ENCODE data around the gene LPP.

DNA sequence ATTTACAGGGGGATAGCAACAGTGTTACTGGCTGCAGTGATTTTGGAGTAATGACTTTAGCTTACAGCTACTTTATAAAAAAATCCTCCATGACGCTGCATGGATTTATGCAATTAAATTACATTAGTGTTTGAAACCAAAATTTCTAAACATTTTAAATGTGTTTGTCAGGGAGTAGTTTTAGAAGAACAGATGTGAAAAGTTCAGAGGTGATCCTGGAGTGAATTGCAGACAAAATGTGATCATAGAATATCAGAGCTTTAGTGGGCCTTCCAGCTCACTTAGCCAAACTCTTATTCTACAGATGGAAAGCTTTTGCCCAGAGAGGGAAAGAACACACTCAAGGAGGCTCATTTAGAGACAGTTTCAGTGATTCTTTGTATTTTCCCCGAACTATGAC is 376.3 kb downstream of the LPP start:
- TF ChIP-seq ZNF75D (CRISPR knock-in tag; IDR thresholded peaks at IDR 0.05; ENCODE audit: borderline replicate concordance) (no peak), ZFP36 (IDR thresholded peaks at IDR 0.05; ENCODE audit: borderline replicate concordance, low read depth, low read length, partially characterized antibody) (no peak), JUND (CRISPR knock-in tag; IDR thresholded peaks at IDR 0.05) (no peak), TAF1 (CRISPR knock-in tag; IDR thresholded peaks at IDR 0.05) (no peak), TARDBP (CRISPR knock-in tag; IDR thresholded peaks at IDR 0.05) (no peak), ZNF563 (CRISPR knock-in tag; IDR thresholded peaks at IDR 0.05) (no peak)
- TF ChIP-seq, protein P1, sequence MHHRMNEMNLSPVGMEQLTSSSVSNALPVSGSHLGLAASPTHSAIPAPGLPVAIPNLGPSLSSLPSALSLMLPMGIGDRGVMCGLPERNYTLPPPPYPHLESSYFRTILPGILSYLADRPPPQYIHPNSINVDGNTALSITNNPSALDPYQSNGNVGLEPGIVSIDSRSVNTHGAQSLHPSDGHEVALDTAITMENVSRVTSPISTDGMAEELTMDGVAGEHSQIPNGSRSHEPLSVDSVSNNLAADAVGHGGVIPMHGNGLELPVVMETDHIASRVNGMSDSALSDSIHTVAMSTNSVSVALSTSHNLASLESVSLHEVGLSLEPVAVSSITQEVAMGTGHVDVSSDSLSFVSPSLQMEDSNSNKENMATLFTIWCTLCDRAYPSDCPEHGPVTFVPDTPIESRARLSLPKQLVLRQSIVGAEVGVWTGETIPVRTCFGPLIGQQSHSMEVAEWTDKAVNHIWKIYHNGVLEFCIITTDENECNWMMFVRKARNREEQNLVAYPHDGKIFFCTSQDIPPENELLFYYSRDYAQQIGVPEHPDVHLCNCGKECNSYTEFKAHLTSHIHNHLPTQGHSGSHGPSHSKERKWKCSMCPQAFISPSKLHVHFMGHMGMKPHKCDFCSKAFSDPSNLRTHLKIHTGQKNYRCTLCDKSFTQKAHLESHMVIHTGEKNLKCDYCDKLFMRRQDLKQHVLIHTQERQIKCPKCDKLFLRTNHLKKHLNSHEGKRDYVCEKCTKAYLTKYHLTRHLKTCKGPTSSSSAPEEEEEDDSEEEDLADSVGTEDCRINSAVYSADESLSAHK (CRISPR knock-in tag; IDR thresholded peaks at IDR 0.05; ENCODE audit: borderline replicate concordance) = no peak
